HEK293 (cell line): ENCODE data around the gene TFG.

Experiments
- CTCF ChIP-seq: fragments of 450-650 bp; formaldehyde crosslinking; IDR thresholded peaks from 2 replicates; pipeline ENCODE4 v1.5.1; 2016; ENCODE audit warnings: missing biosample characterization, missing genetic modification characterization
- ZNF311 ChIP-seq: fragments of 450-650 bp; formaldehyde crosslinking; IDR thresholded peaks from 2 replicates; pipeline ENCODE4 v1.5.1; 2017; ENCODE audit warnings: missing biosample characterization, missing genetic modification characterization, borderline replicate concordance
- ZNF335 ChIP-seq: fragments of 450-650 bp; formaldehyde crosslinking; conservative IDR thresholded peaks from 2 replicates; pipeline ENCODE4 v1.5.1; 2016; ENCODE audit warnings: missing biosample characterization, missing genetic modification characterization

DNA sequence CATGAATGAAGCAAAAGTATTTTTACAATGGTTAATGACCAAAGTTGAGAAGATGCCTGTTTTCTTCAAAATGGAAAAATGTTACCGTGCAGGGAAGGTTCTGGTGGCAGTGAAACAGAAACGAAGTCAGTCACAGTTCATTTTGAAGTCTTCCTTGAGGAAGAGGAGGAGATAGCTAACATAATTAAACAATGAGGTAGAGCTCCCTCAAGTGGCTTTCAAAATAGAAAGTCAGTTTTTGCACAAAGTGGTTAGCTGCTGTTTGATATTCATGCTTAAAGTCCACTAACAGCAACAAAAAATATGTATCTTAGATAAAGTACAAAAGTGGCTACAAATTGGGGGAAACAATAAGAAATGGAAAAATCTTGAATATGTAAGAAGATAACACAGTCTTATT is 87.3 kb downstream of the TFG start:
- TF ChIP-seq ZNF335 (no peak), ZNF311 (tag by site-specific recombination) (no peak), CTCF (tag by site-specific recombination) (no peak)
